ENCODE data around the gene TUBB2A. TPM values are rescaled to one million over a fixed set of nuclear protein-coding genes. Genes with fewer than 3 reads are reported as not detected.
"Not testable (repeated sequence)": the region's sequence is repeated elsewhere in the genome, so short reads cannot be mapped to it uniquely, and the experiment has no call there.

TUBB2A gene
- total RNA-seq, 3 donors from 2014 or later = 27.8 to 43.6 (median 36.0) TPM

DNA sequence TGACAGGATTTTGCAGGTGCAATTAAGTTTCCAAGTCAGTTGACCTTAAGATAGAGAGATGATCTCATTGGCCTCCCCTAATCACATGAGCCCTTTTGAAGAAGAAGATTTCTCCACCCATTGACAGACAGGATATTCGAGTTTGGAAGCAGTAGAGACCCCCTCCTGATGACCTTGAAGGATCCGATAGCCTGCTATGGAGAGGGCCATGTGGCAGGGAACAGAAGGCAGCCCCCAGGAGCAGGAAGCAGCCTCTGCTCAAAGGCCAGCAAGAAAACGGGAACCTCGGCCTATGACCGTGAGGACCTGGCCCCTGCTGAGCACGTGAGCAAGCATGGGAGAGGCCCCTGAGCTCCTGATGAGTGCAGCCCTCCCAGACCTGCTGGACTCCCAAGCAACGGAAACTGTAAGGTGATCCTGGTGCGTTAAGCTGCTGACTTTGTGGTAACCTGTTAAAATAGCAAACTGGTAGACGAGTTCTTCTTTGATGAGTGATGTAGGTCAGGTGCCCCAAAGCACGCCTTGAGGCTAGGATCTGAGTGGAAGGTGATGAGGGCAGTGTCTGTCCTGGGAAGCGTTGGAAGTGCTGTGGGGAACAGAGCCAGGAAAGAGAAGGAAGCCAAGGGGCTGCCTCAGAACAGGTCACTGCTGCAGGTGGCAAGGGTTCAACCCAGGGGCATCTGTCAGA, 18.5 kb upstream of the TUBB2A start:
- H3K36me3 ChIP-seq = no peaks in the 10 kb centered on the region
- H3K9me3 ChIP-seq = no peaks in the 10 kb centered on the region
- H3K27me3 ChIP-seq = no peaks in the 10 kb centered on the region
- TF ChIP-seq CTCF (IDR thresholded peaks at IDR 0.05) (no peak), POLR2AphosphoS5 (IDR thresholded peaks at IDR 0.05) (no peak), POLR2A (IDR thresholded peaks at IDR 0.05) (no peak)
- no peaks in the 10 kb centered on the region for H3K4me1 ChIP-seq
- intact Hi-C loops (cut with DNase I; ENCODE audit: low total_unique reads) = no loop called here
- H3K4me3 ChIP-seq = no peak overlapping the region
- DNase-seq (ENCODE audit: low spot score in 2 of 2) = no peak
- H3K27ac ChIP-seq = no peak overlapping the region

- H3K27ac ChIP-seq; H3K4me3 ChIP-seq; DNase-seq (ENCODE audit: low spot score in 2 of 2); intact Hi-C loops (cut with DNase I; ENCODE audit: low total_unique reads); H3K4me1 ChIP-seq; H3K27me3 ChIP-seq; H3K9me3 ChIP-seq; H3K36me3 ChIP-seq: not testable (repeated sequence)
Measured at GRCh38 chr6:3173636-3174089, 16.3 kb upstream of the TUBB2A start.

- H3K27me3 ChIP-seq; H3K4me1 ChIP-seq; DNase-seq (ENCODE audit: low spot score in 2 of 2); intact Hi-C loops (cut with DNase I; ENCODE audit: low total_unique reads); H3K36me3 ChIP-seq; H3K9me3 ChIP-seq; H3K27ac ChIP-seq; H3K4me3 ChIP-seq: not testable (repeated sequence)
Measured at GRCh38 chr6:3172789-3173188, 15.4 kb upstream of the TUBB2A start.

GRCh38 chr6:3171313-3172175, 14.2 kb upstream of the TUBB2A start:
- H3K4me1 ChIP-seq; H3K4me3 ChIP-seq; H3K27me3 ChIP-seq; DNase-seq (ENCODE audit: low spot score in 2 of 2); H3K9me3 ChIP-seq; H3K36me3 ChIP-seq; H3K27ac ChIP-seq; intact Hi-C loops (cut with DNase I; ENCODE audit: low total_unique reads): not testable (repeated sequence)

DNA sequence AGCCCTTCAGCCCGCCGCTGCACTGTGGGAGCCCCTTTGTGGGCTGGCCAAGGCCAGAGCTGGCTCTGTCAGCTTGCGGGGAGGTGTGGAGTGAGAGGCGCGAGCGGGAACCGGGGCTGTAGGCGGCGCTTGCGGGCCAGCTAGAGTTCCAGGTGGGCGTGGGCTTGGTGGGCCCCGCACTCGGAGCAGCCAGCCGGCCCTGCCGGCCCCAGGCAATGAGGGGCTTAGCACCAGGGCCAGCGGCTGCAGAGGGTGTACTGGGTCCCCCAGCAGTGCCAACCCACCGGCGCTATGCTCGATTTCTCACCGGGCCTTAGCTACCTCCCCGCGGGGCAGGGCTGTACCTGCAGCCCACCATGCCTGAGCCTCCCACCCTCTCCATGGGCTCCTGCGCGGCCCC, 13.3 kb upstream of the TUBB2A start:
- H3K4me1 ChIP-seq; H3K36me3 ChIP-seq; DNase-seq (ENCODE audit: low spot score in 2 of 2); H3K4me3 ChIP-seq; intact Hi-C loops (cut with DNase I; ENCODE audit: low total_unique reads); H3K9me3 ChIP-seq; H3K27me3 ChIP-seq; H3K27ac ChIP-seq: not testable (repeated sequence)

DNA sequence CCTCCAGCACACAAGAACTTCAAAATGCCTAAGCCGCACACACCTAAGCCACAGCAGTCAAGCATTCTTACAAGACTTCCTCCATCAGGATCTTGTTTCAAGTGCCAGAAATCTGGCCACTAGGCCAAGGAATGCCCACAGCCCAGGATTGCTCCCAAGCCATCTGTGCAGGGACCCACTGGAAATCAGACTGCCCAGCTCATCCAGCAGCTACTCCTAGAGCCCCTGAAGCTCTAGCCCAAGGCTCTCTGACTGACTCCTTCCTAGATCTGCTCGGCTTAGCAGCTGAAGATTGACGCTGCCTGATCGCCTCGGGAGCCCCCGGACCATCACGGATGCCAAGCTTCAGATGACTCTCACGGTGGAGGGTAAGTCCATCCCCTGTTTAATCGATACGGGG, 10.7 kb upstream of the TUBB2A start:
- H3K9me3 ChIP-seq; H3K27me3 ChIP-seq; DNase-seq (ENCODE audit: low spot score in 2 of 2); intact Hi-C loops (cut with DNase I; ENCODE audit: low total_unique reads); H3K36me3 ChIP-seq; H3K4me1 ChIP-seq; H3K4me3 ChIP-seq; H3K27ac ChIP-seq: not testable (repeated sequence)

DNA sequence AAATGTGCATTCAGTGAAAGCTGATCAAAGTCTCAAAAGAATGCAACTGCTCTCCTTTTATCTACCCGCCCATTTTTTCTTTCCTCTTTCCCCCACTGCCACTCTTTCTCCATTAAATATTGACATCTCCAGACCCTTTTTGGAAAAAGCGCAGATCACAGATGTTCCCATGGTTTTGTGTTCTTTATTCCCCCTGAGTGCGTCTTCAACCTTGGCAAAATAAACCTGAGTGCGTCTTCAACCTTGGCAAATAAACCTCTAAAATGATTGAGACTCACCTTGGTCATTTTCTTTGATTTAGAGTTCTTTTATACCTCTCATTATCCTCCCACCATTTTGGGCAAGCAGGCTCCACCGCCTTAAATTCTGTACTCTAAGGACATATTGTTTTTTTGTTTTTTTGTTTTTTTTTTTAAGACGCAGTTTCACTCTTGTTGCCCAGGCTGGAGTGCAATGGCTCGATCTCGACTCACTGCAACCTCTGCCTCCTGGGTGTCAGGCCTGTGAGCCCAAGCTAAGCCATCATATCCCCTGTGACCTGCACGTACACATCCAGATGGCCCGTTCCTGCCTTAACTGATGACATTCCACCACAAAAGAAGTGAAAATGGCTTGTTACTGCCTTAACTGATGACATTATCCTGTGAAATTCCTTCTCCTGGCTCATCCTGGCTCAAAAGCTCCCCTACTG, 9.3 kb upstream of the TUBB2A start:
- H3K27ac ChIP-seq; H3K9me3 ChIP-seq; H3K4me3 ChIP-seq; H3K27me3 ChIP-seq; intact Hi-C loops (cut with DNase I; ENCODE audit: low total_unique reads); H3K4me1 ChIP-seq; DNase-seq (ENCODE audit: low spot score in 2 of 2); H3K36me3 ChIP-seq: not testable (repeated sequence)
